SU-DHL-6 (cell line): ENCODE data around the gene PDE7B.

Experiments used
- CTCF ChIP-seq: fragments of 200-600 bp; sonication (generic); IDR thresholded peaks from one replicate; pipeline ENCODE4 v1.5.1; 2017; ENCODE audit warnings: antibody characterized with exemption, mild to moderate bottlenecking, low read length, moderate library complexity; ENCODE audit not compliant: insufficient read depth, poor library complexity, severe bottlenecking
- EZH2phosphoT487 ChIP-seq: fragments of 200-600 bp; sonication (generic), shearing (Covaris generic); conservative IDR thresholded peaks from 2 replicates; pipeline ENCODE4 v1.6.1; 2018; ENCODE audit warnings: mild to moderate bottlenecking, antibody characterized with exemption, low read length, moderate library complexity, mixed read lengths

GRCh38 chr6:135946674-135947073 is 95.2 kb downstream of the PDE7B start:
- TF ChIP-seq CTCF (no peak), EZH2phosphoT487 (no peak)
